ENCODE measurements around the gene SLC7A6. TPM values are rescaled to one million over a fixed set of nuclear protein-coding genes. Genes with fewer than 3 reads are reported as not detected.

SLC7A6 gene
- total and polyA plus RNA-seq, 2 of the 13 experiments (the other 11 are each of a cell fraction or from before 2014, with no cell fraction given): 35.8 to 70.8 TPM

- TF ChIP-seq ZHX2 (IDR thresholded peaks at IDR 0.05; ENCODE audit: low read depth) (peak; percentile 79; the same call in 1 of the 2 replicates), ZHX2 (CRISPR knock-in tag; IDR thresholded peaks at IDR 0.05; ENCODE audit: borderline replicate concordance) (no peak), ZNF335 (CRISPR knock-in tag; IDR thresholded peaks at IDR 0.05) (0 out of 2 replicates have a peak, but pooled peaks have one; percentile 15), FOXA3 (CRISPR knock-in tag; IDR thresholded peaks at IDR 0.05) (peak; percentile 96), ZBED4 (CRISPR knock-in tag; IDR thresholded peaks at IDR 0.05; ENCODE audit: borderline replicate concordance) (peak; percentile 88; the same call in 1 of the 2 replicates), STAT6 (CRISPR knock-in tag; IDR thresholded peaks at IDR 0.05; ENCODE audit: borderline replicate concordance) (peak; percentile 83), ELF1 (CRISPR knock-in tag; IDR thresholded peaks at IDR 0.05) (peak; percentile 24; the same call in 1 of the 2 replicates), PCBP1 (IDR thresholded peaks at IDR 0.05; ENCODE audit: borderline replicate concordance, low read depth, low read length) (no peak), ZFY (CRISPR knock-in tag; IDR thresholded peaks at IDR 0.05) (peak; percentile 30; the same call in 1 of the 2 replicates), U2AF1 (optimal IDR thresholded peaks at IDR 0.05; ENCODE audit: low read depth, low read length) (no peak), ZNF251 (CRISPR knock-in tag; IDR thresholded peaks at IDR 0.05) (no peak), ZMYM3 (CRISPR knock-in tag; IDR thresholded peaks at IDR 0.05) (peak; percentile 89), GPN1 (CRISPR knock-in tag; IDR thresholded peaks at IDR 0.05; ENCODE audit: borderline replicate concordance) (no peak), HNRNPLL (IDR thresholded peaks at IDR 0.05; ENCODE audit: low read depth, low read length, poor library complexity, severe bottlenecking) (no peak), HNF4A (CRISPR knock-in tag; IDR thresholded peaks at IDR 0.05) (peak; percentile 96), ZNF629 (CRISPR knock-in tag; conservative IDR thresholded peaks at IDR 0.05) (peak; percentile 97)
Observed at GRCh38 chr16:68281368-68282063, 17.2 kb downstream of the SLC7A6 start (continued).
